HG03045 (cell line): ENCODE results near the gene MAVS.
"Not testable (repeated sequence)": the region's sequence is repeated elsewhere in the genome, so short reads cannot be mapped to it uniquely, and the experiment has no call there.

Experiments
- ATAC-seq: cut with Tn5 transposase; IDR thresholded peaks from one replicate; pipeline ENCODE4 v1.9.1; 2021; ENCODE audit warnings: mild to moderate bottlenecking, moderate library complexity; ENCODE audit not compliant: unreplicated experiment

The MAVS gene

DNA sequence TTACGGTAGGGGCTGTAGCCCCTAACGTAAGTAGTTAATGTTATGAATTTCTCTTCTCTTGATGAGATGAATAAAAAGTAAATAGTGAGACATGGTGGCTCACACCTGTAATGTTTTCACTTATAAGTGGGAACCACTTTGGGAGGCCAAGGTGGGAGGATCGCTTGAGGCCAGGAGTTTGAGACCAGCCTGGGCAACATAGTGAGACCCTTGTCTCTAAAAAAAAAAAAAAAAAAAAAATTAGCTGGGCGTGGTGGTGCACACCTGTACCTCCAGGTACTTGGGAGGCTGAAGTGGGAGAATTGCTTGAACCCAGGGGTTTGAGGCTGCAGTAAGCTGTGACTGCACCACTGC is 32.3 kb downstream of the MAVS start:
- ATAC-seq, result not testable (repeated sequence)

DNA sequence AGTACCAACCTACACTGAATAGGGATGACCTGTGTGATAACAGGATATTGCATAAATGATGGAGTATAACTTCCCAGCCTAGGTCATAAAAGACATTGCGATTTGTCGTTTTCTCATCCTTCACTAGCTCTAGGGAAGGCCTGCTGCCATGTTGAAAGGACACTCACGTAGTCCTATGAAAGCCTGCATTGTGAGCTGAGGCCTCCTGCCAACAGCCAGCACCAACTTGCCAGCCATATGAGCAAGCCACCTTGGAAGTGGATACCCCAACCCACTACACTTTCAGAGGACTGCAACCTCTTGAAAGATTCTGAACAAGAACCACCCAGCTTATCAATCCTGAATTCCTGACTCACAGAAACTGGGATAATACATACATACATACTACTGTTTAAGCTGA is 39.1 kb downstream of the MAVS start:
- no peak for ATAC-seq

DNA sequence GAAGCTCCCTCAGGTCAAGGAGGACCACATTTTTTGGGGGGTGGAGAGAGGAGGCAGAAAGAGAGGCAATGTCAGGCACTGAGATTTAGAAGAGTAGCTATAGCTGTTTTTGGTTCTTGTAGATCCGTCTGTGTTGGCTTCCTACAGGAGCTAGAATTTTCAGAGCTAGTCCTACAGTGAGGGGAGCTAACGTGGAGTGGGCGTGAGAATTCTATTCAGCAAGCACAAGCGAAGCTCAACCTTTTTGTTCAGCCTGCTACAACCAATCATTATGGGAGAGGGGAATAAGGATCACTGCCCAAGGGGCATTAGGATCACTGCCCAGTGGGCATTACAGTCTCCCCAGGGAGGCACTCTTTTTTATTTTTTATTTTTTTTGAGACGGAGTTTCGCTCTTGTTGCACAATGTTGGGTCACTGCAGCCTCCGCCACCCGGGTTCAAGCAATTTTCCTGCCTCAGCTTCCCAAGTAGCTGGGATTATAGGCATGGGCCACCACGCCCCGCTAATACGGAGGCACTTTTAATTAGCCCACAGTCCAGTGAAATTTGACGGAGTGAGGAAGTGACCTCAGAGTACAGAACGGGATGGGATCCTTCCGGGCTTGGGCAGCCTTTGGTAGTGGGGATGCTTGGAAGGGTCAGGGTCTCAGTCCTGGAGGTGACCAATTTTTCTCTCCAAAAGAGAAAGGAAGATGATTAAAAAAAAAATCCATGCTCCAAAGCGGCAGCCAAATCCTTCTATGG is 41.4 kb downstream of the MAVS start:
- no peak for ATAC-seq

DNA sequence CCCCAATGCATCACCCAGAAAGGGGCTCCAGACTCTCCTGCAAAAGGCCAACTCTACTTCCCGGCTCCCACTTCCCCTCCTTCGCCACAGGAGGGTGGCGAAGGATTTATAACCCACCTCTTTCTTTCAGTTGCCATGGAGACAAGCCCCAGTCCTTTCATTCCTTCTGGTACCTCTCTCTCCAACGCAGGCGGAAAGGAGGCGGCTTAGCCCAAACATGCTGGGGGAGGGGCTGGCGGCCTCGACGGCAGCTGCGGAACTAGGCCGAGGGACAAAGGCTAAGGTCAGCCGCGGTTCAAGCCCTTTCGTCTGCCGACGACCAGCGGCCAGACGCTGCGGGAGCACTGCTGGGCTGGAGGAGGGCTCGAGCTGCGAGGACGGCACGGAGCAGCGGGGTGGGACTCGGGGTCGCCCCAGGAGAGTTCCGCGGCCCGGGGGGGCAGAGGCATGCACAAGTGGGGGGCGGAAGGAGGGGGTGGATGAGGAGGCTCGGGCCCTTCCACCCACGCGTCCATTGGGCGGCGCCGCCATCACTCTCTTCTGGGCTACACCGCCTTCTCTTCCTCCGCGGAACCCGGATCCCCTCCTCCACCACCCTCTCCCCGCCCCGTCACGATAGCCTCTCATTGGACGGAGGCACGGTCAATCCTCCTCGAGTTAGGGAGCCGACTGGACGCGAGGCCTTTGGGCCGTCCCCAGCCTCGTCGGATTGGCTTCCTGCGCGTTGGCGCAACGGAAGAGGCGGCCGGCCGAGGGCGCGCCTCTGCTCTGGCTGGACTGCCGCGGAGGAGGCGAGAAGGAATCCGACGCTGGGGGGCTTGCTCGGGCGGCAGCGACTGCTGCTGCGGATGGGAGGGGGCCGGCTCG is 42.2 kb downstream of the MAVS start, which contains the start of gene PANK2:
Gene PANK2, plus strand, starts transcription at position 766 of the 867 bp plus-strand sequence.
- peak; percentile 95 for ATAC-seq

- peak; percentile 29 for ATAC-seq
These were observed 43.1 kb downstream of the MAVS start for GRCh38 chr20:3889489-3890397.

DNA sequence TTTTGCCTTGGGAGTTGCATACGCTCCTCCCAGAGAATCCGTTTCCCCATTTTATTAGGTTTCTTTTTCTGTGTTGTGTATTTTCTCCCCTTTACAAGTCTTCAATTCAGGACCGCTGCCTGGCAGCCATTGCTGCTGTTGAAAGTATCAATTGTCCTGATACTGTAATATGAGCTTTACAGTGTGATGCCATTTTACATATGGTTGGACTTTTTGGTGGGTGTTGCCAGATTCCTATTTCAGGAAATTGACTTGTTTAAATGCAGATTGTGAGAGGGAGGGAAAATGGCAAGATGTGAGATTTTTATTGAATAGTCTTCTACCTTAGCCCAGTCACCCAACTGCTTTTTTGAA is 43.7 kb downstream of the MAVS start:
- no peak for ATAC-seq

GRCh38 chr20:3890999-3891929 is 44.6 kb downstream of the MAVS start:
- ATAC-seq, result no peak

DNA sequence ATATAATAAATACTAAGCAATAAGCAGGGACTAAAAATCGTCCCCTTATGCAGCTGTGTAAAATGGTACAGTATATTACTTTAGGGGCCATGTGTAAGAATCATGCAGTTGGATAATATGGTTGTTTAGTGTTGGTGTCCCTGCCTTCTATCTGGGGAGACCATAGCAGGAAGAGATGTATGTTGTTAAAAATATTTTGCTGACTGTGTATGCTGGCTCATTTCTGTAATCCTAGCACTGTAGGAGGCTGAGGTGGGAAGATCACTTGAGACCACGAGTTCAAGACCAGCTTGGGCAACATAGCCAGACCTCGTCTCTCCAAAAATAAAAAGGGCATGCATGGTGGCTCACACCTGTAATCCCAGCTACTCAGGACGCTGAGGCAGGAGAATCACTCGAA is 48.2 kb downstream of the MAVS start:
- ATAC-seq, result no peak

- no peak for ATAC-seq
These were observed 49.7 kb downstream of the MAVS start for GRCh38 chr20:3896302-3896701.

- ATAC-seq, result no peak
These were observed 50.4 kb downstream of the MAVS start for GRCh38 chr20:3896853-3897583.

DNA sequence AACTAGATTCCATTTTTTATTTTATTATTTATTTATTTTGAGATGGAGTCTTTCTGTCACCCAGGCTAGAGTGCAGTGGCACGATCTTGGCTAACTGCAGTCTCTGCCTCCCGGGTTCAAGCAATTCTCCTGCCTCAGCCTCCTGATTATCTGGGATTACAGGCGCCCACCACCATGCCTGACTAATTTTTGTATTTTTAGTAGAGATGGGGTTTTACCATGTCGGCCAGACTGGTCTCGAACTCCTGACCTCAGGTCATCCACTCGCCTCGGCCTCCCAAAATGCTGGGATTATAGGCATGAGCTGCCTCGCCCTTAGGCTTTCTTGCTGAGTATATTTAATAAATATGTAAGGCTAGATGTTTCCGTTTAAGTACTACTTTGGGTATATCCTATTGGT is 51.5 kb downstream of the MAVS start:
- not testable (repeated sequence) for ATAC-seq

DNA sequence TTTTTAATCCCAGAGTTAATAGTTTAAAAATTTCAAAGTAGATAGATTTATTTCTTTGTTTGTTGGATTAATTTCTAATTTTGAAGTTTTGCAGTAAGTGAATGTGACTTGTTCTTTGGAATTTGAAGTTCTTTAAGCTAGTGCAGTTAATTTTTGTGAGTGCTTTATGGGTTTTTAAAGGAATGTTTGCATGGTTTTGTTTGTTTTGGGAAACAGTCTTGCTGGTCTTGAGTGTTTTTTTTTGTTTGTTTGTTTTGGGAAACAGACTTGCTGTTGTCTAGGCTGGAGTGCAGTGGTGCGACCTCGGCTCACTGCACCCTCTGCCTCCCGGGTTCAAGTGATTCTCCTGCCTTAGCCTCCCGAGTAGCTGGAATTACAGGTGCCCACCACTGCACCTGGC is 52.0 kb downstream of the MAVS start:
- ATAC-seq, result no peak

DNA sequence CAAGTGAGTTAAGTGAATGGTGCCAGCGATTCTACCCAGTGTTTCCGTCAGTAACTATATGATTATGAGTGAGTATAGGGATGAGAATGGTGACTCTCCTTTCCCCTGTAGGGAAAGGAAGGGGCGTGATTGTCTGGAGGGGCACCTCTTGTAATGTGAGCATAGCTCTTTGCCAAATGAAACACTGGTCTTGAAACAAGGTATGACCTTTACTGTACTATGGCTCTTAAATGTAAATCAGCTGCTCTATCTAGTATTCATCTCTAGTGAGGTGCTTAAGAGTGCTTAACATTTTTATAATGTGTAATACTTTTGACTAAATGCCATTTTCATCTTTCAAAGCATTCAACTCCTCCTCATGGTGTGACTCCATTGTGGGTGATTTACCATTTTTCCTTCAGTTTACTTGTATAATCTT is 53.6 kb downstream of the MAVS start:
- no peak for ATAC-seq

DNA sequence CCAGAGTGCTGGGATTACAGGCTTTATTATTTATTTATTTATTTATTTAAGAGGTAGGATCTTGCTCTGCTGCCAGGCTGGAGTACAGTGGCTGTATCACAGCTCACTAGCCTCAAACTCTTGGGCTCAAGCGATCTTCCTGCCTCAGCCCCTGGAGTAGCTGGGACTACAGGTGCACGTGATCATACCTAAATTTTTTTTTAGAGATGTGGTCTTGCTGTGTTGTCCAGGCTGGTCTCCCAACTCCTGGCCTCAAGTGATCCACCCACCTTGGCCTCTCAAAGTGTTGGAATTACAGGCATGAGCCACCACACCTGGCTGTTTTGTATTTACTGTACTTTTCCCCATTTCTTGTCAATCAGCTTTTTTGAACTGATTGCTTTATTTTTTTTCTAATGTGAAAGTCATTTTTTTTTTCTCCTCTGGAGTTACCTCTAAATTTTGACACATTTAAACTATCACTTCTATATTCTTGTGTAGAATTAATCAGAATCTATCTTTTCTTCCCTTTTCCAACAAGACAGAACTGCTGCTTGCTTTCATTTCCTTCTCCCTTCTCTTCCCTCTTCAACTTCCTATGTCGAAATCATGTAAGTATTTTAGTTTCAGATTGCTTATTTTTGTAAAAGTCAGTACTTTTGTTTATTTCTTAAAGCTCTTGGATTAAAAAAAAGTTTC is 54.5 kb downstream of the MAVS start:
- ATAC-seq, result no peak

DNA sequence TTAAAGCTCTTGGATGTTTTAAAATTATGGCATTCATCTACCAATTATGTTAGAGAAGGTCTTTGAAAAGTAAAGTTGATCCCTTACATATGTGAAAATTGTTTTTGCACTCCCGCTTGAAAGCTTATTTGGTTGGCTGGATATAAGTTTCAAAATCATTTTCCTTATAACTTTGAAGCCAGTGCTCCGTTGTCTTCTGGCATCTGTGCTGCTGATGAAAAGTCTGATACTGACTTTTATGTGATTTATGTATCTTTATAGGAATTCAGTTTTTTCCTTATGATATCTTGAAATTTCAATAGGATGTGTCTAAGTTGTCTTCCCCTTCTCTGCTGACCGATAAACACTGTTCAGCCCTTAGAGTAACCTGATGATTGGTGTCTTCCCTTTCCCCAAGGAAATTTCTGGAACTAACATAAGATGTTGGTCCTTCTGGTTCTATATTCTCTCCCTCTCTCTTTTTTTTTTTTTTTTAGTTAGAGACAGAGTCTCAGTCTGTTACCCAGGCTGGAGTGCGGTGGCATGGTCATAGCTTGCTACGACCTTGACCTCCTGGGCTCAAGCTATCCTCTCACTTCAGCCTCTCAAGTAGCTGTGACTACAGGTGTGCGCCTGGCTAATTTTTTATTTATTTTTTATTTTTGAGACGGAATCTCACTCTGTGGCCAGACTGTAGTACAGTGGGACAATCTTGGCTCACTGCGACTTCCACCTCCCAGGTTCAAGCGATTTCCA is 55.2 kb downstream of the MAVS start:
- no peak for ATAC-seq

GRCh38 chr20:3902446-3902845 is 55.8 kb downstream of the MAVS start:
- no peak for ATAC-seq

- ATAC-seq, result no peak
These were observed 57.6 kb downstream of the MAVS start for GRCh38 chr20:3904224-3904623.

- ATAC-seq, result no peak
These were observed 58.2 kb downstream of the MAVS start for GRCh38 chr20:3904857-3905256.
